ENCODE measurements around the gene PRTG.

GRCh38 chr15:55576943-55577342, 166.0 kb downstream of the PRTG start:
- TF ChIP-seq ZFP30 (CRISPR knock-in tag; IDR thresholded peaks at IDR 0.05) (no peak), SNAI2 (CRISPR knock-in tag; IDR thresholded peaks at IDR 0.05) (no peak), ESRRG (CRISPR knock-in tag; IDR thresholded peaks at IDR 0.05) (no peak), GLIS3 (CRISPR knock-in tag; IDR thresholded peaks at IDR 0.05) (no peak), ZNF8 (CRISPR knock-in tag; IDR thresholded peaks at IDR 0.05) (no peak), PATZ1 (CRISPR knock-in tag; IDR thresholded peaks at IDR 0.05; ENCODE audit: borderline replicate concordance) (no peak), TSHZ2 (CRISPR knock-in tag; IDR thresholded peaks at IDR 0.05) (no peak), RARB (CRISPR knock-in tag; IDR thresholded peaks at IDR 0.05) (no peak), TOX (CRISPR knock-in tag; IDR thresholded peaks at IDR 0.05; ENCODE audit: borderline replicate concordance) (no peak), ZFP3 (CRISPR knock-in tag; IDR thresholded peaks at IDR 0.05) (no peak), CSDC2 (CRISPR knock-in tag; IDR thresholded peaks at IDR 0.05) (no peak)
- TF ChIP-seq, protein P1, sequence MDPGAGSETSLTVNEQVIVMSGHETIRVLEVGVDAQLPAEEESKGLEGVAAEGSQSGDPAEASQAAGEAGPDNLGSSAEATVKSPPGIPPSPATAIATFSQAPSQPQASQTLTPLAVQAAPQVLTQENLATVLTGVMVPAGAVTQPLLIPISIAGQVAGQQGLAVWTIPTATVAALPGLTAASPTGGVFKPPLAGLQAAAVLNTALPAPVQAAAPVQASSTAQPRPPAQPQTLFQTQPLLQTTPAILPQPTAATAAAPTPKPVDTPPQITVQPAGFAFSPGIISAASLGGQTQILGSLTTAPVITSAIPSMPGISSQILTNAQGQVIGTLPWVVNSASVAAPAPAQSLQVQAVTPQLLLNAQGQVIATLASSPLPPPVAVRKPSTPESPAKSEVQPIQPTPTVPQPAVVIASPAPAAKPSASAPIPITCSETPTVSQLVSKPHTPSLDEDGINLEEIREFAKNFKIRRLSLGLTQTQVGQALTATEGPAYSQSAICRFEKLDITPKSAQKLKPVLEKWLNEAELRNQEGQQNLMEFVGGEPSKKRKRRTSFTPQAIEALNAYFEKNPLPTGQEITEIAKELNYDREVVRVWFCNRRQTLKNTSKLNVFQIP (CRISPR knock-in tag; IDR thresholded peaks at IDR 0.05; ENCODE audit: borderline replicate concordance, low read depth): no peak
- TF ChIP-seq, protein P2, sequence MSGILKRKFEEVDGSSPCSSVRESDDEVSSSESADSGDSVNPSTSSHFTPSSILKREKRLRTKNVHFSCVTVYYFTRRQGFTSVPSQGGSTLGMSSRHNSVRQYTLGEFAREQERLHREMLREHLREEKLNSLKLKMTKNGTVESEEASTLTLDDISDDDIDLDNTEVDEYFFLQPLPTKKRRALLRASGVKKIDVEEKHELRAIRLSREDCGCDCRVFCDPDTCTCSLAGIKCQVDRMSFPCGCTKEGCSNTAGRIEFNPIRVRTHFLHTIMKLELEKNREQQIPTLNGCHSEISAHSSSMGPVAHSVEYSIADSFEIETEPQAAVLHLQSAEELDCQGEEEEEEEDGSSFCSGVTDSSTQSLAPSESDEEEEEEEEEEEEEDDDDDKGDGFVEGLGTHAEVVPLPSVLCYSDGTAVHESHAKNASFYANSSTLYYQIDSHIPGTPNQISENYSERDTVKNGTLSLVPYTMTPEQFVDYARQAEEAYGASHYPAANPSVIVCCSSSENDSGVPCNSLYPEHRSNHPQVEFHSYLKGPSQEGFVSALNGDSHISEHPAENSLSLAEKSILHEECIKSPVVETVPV (CRISPR knock-in tag; IDR thresholded peaks at IDR 0.05): no peak
